Cardiac muscle cell (in vitro differentiated cells and primary cell): ENCODE data around the gene EZH2. TPM values are rescaled to one million over a fixed set of nuclear protein-coding genes. Genes with fewer than 3 reads are reported as not detected.

Source experiments
- DNase-seq, 2 donors: peaks; one replicate each; pipeline versions ENCODE4 v3.0.0 to v3.0.0-alpha.2; 2010 to 2017; ENCODE audit warnings: low read depth in 1 of 2, low spot score in 1 of 2
- H3K27ac ChIP-seq: fragments of 200-600 bp; sonication (generic); 2 replicates; pipeline ENCODE4 v1.5.1; 2016
- H3K27me3 ChIP-seq: fragments of 200-600 bp; sonication (generic); 2 replicates; pipeline ENCODE4 v1.6.0; 2016; ENCODE audit warnings: control low read depth
- H3K36me3 ChIP-seq: fragments of 200-600 bp; sonication (generic); 2 replicates; pipeline ENCODE4 v1.5.1; 2016; ENCODE audit warnings: control low read depth
- H3K4me1 ChIP-seq: fragments of 200-600 bp; sonication (generic); 2 replicates; pipeline ENCODE4 v1.8.1; 2017; ENCODE audit warnings: low read depth, mild to moderate bottlenecking, mixed run types
- H3K4me3 ChIP-seq: fragments of 200-600 bp; sonication (generic); 2 replicates; pipeline ENCODE4 v1.5.1; 2016; ENCODE audit warnings: mild to moderate bottlenecking
- H3K9me3 ChIP-seq: fragments of 200-600 bp; sonication (generic); 2 replicates; pipeline ENCODE4 v1.5.1; 2017; ENCODE audit warnings: low read depth, mild to moderate bottlenecking, control low read depth
- polyA plus RNA-seq: library from polyadenylated mRNA; unstranded; fragments of >200 nt; fragmentation: Nextera tagmentation; extraction: Ambion mirVana; gene quantifications from 2 replicates; pipeline ENCODE4 v1.2.1, GENCODE V29; 2016
- total RNA-seq: library from RNA; depleted of rRNA; stranded (reverse); fragments of >200 nt; gene quantifications from 2 replicates; pipeline ENCODE4 v1.2.3, GENCODE V29; 2016
- TF ChIP-seq, protein P1 (sequence below): IDR thresholded peaks from 2 replicates; pipeline ENCODE4 v1.5.1; 2012; ENCODE audit warnings: low read depth, mild to moderate bottlenecking, low read length

Gene EZH2
- total and polyA plus RNA-seq, 2 experiments from 2014 or later: 18.7 to 28.4 TPM

DNA sequence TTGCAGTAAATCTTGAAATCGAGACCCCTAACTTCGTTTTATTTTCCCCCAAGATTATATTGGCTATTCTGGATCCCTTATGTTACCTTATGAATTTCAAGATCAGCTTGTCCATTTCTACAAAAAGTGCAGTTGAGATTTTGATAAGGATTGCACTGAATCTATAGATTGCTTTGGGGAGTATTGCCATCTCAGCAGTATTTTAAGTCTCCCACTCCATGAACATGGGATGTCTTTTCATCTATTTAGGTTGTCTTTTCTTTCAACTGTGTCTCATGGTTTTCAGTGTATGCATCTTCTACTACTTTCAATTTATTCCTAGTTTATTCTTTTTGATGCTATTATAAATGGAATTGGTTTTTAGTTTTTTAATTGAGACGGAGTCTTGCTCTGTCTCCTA is 89.6 kb downstream of the EZH2 start:
- Histone ChIP-seq H3K27me3 (no peaks in the 10 kb centered on the region), H3K4me3 (no peak overlapping the region), H3K36me3 (peaks cover 63% of the 10 kb centered on the region), H3K9me3 (no peaks in the 10 kb centered on the region), H3K4me1 (peaks cover 16% of the 10 kb centered on the region), H3K27ac (no peak overlapping the region)
- no peak for DNase-seq
- TF ChIP-seq, protein P1, sequence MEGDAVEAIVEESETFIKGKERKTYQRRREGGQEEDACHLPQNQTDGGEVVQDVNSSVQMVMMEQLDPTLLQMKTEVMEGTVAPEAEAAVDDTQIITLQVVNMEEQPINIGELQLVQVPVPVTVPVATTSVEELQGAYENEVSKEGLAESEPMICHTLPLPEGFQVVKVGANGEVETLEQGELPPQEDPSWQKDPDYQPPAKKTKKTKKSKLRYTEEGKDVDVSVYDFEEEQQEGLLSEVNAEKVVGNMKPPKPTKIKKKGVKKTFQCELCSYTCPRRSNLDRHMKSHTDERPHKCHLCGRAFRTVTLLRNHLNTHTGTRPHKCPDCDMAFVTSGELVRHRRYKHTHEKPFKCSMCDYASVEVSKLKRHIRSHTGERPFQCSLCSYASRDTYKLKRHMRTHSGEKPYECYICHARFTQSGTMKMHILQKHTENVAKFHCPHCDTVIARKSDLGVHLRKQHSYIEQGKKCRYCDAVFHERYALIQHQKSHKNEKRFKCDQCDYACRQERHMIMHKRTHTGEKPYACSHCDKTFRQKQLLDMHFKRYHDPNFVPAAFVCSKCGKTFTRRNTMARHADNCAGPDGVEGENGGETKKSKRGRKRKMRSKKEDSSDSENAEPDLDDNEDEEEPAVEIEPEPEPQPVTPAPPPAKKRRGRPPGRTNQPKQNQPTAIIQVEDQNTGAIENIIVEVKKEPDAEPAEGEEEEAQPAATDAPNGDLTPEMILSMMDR: no peak

DNA sequence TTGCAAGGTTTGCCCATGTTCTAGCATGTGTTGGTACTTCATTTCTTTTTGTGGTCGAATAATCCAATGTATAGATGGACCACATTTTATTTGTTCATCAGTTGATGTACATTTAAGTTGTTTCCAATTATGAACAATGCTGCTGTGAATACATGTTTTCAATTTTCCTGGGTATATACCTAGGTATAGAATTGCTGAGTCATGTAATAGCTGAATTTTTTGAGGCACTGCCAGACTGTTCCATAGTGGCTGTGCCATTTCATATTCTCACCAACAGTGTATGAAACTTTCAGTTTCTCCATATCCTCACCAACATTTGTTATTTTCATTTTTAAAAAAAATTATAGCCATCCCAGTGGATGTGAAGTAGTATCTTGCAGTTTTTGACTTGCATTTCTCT is 90.5 kb downstream of the EZH2 start:
- peaks cover 62% of the 10 kb centered on the region for H3K36me3 ChIP-seq
- TF ChIP-seq, protein P1: no peak
- no peaks in the 10 kb centered on the region for H3K27me3 ChIP-seq
- no peak overlapping the region for H3K27ac ChIP-seq
- DNase-seq: peak in 1 of 2 donors; percentile 10
- H3K9me3 ChIP-seq: no peaks in the 10 kb centered on the region
- no peak overlapping the region for H3K4me3 ChIP-seq
- H3K4me1 ChIP-seq: peaks cover 16% of the 10 kb centered on the region

DNA sequence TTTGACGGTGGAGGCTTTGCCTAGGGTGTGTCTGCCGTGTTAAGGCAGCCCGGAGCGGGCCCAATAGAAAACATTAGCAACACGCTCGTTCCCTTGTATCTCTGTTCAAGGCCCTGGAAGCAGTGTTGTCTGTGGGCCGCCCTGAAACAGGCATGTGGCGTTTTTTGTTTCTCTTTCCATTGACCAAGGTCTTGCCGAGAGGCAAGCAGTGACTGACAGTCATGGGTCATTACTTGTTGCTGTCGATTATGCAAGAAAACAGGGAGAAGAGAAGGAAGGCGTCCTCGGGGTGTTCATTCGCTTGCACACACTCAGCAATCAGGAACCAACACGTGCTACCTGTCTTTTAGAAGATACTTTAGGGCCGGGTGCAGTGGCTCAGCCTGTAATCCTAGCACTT is 92.5 kb downstream of the EZH2 start:
- TF ChIP-seq, protein P1: no peak
- no peak overlapping the region for H3K4me3 ChIP-seq
- H3K27me3 ChIP-seq: no peaks in the 10 kb centered on the region
- H3K36me3 ChIP-seq: peaks cover 67% of the 10 kb centered on the region
- no peak overlapping the region for H3K27ac ChIP-seq
- no peak for DNase-seq
- H3K9me3 ChIP-seq: no peaks in the 10 kb centered on the region
- peaks cover 14% of the 10 kb centered on the region for H3K4me1 ChIP-seq

DNA sequence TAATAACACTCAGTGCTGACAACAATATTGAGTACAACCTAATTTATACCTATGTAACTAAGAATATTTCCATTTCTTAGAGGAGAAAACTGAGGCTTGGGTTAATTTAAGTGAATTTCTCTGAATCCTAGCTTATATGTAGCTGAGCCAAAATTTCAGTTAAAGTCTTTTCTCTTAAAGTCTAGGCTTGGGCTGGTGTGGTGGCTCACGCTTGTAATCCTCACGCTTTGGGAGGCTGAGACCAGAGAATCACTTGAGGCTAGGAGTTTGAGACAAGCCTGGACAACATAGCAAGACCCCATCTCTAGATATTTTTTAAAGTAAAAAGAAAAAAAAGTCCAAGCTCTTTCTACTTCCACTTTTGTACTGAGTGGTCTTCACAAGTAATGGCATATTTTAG is 93.2 kb downstream of the EZH2 start:
- Histone ChIP-seq H3K9me3 (no peaks in the 10 kb centered on the region), H3K27me3 (no peaks in the 10 kb centered on the region), H3K4me1 (peaks cover 7% of the 10 kb centered on the region), H3K36me3 (peaks cover 74% of the 10 kb centered on the region), H3K27ac (no peak overlapping the region), H3K4me3 (no peak overlapping the region)
- TF ChIP-seq, protein P1: no peak
- DNase-seq: no peak

DNA sequence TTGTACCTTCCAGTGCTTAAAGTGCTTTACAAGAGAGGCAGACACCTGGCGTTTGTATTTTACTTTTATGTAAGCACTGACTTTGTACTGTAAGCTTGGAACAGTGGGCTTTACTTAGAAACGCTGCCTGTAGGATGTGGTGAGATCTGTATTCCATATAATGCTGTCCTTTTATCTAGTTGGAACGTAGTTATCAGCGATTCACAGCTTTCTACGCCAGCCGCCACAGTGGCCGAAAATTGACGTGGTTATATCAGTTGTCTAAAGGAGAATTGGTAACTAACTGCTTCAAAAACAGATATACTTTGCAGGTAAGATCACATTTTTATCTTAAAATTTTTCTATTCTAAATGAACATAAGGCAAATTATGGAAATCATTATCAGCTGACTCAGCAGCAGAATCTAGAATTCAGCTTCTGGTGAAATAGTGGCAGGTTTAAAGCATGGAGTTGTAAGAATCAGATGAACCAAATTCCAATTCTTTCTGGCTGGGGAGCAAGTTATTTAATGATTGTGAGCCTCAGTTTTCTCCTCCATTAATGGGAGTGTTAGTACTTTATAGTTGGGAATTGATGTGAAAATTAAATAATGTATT is 93.9 kb downstream of the EZH2 start:
- Histone ChIP-seq H3K4me1 (peaks cover 7% of the 10 kb centered on the region), H3K4me3 (no peak overlapping the region), H3K9me3 (no peaks in the 10 kb centered on the region), H3K27ac (peak overlapping the region; percentile 32), H3K36me3 (peaks cover 78% of the 10 kb centered on the region), H3K27me3 (no peaks in the 10 kb centered on the region)
- DNase-seq: no peak
- TF ChIP-seq, protein P1: no peak
